ENCODE data around the gene RNASE1. TPM values are rescaled to one million over a fixed set of nuclear protein-coding genes. Genes with fewer than 3 reads are reported as not detected.

The RNASE1 gene
- total and polyA plus RNA-seq, 2 experiments from 2014 or later = 0.56 to 1.7 TPM

GRCh38 chr14:20799892-20800544 is 2.6 kb downstream of the RNASE1 start:
- no peaks in the 10 kb centered on the region for H3K9me3 Mint-ChIP-seq
- no peak overlapping the region; the same call in 1 of the 2 replicates for H3K4me3 ChIP-seq
- no peaks in the 10 kb centered on the region for H3K36me3 ChIP-seq (ENCODE audit: insufficient read depth)
- peak overlapping the region; percentile 64 for H3K4me2 ChIP-seq
- H4K20me1 ChIP-seq (replicated peaks; ENCODE audit: insufficient read depth) = no peaks in the 10 kb centered on the region
- peaks cover 39% of the 10 kb centered on the region for H3K4me1 Mint-ChIP-seq
- no peak overlapping the region for H3K4me3 Mint-ChIP-seq
- H3K4me1 ChIP-seq (ENCODE audit: insufficient read depth) = peaks cover 22% of the 10 kb centered on the region
- H3K79me2 ChIP-seq (replicated peaks; ENCODE audit: insufficient read depth) = no peaks in the 10 kb centered on the region
- DNase-seq (ENCODE audit: low spot score) (peak; percentile 48), ATAC-seq (peak; percentile 68)
- peak overlapping the region; percentile 65; the same call in 1 of the 2 replicates for H2AFZ ChIP-seq
- no peak for TF ChIP-seq NANOG (IDR thresholded peaks at IDR 0.05; ENCODE audit: borderline replicate concordance)
- no peak for TF ChIP-seq ZNF331 (CRISPR knock-in tag; IDR thresholded peaks at IDR 0.05; ENCODE audit: low read depth)
- no peak for TF ChIP-seq ZNF462 (CRISPR knock-in tag; IDR thresholded peaks at IDR 0.05)
- TF ChIP-seq, protein P1, sequence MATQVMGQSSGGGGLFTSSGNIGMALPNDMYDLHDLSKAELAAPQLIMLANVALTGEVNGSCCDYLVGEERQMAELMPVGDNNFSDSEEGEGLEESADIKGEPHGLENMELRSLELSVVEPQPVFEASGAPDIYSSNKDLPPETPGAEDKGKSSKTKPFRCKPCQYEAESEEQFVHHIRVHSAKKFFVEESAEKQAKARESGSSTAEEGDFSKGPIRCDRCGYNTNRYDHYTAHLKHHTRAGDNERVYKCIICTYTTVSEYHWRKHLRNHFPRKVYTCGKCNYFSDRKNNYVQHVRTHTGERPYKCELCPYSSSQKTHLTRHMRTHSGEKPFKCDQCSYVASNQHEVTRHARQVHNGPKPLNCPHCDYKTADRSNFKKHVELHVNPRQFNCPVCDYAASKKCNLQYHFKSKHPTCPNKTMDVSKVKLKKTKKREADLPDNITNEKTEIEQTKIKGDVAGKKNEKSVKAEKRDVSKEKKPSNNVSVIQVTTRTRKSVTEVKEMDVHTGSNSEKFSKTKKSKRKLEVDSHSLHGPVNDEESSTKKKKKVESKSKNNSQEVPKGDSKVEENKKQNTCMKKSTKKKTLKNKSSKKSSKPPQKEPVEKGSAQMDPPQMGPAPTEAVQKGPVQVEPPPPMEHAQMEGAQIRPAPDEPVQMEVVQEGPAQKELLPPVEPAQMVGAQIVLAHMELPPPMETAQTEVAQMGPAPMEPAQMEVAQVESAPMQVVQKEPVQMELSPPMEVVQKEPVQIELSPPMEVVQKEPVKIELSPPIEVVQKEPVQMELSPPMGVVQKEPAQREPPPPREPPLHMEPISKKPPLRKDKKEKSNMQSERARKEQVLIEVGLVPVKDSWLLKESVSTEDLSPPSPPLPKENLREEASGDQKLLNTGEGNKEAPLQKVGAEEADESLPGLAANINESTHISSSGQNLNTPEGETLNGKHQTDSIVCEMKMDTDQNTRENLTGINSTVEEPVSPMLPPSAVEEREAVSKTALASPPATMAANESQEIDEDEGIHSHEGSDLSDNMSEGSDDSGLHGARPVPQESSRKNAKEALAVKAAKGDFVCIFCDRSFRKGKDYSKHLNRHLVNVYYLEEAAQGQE (IDR thresholded peaks at IDR 0.05; ENCODE audit: unreplicated experiment) = no peak
- no peak for TF ChIP-seq EZH2phosphoT487 (IDR thresholded peaks at IDR 0.05; ENCODE audit: unreplicated experiment)
- TF ChIP-seq EZH2 (IDR thresholded peaks at IDR 0.05; ENCODE audit: low read depth, unreplicated experiment) = no peak
- H3F3A ChIP-seq (replicated peaks; ENCODE audit: low read depth) = no peaks in the 10 kb centered on the region
- H3K36me3 Mint-ChIP-seq (ENCODE audit: low read depth) = no peaks in the 10 kb centered on the region; the same call in 2 of the 3 replicates
- no peaks in the 10 kb centered on the region for H3K27me3 ChIP-seq (ENCODE audit: insufficient read depth)
- no peaks in the 10 kb centered on the region for H3K27me3 Mint-ChIP-seq (ENCODE audit: insufficient read depth, low read depth, poor library complexity)
- H3K27ac Mint-ChIP-seq = no peak overlapping the region
- H3K9me2 ChIP-seq (ENCODE audit: insufficient read depth) = peaks cover 5% of the 10 kb centered on the region; the same call in 1 of the 2 replicates
- no peak overlapping the region for H3K27ac ChIP-seq (ENCODE audit: low read depth)
